ENCODE data around the gene SDC4. TPM values are rescaled to one million over a fixed set of nuclear protein-coding genes. Genes with fewer than 3 reads are reported as not detected.

Gene SDC4
- total and polyA plus RNA-seq, 9 of the 15 experiments (the other 6 are each of a cell fraction or from before 2014, with no cell fraction given) = 2.1 to 10.7 (median 6.3) TPM

GRCh38 chr20:45373353-45374100 lies 25.3 kb upstream of the SDC4 start (continued):
- TF ChIP-seq POLR2H (tag; IDR thresholded peaks at IDR 0.05; ENCODE audit: low read depth) (peak; percentile 3; the same call in 1 of the 2 replicates), TFAP4 (CRISPR knock-in tag; IDR thresholded peaks at IDR 0.05; ENCODE audit: borderline replicate concordance) (peak; percentile 89), JUND (IDR thresholded peaks at IDR 0.05; ENCODE audit: borderline replicate concordance, low read depth, low read length) (peak; percentile 72), JUND (tag; IDR thresholded peaks at IDR 0.05; ENCODE audit: borderline replicate concordance, low read depth, low read length) (peak; percentile 29; the same call in 1 of the 3 replicates), TAF7 (tag; IDR thresholded peaks at IDR 0.05) (peak; percentile 77), RAD21 (CRISPR knock-in tag; conservative IDR thresholded peaks at IDR 0.05 in 1 of 2, IDR thresholded peaks at IDR 0.05 in 1 of 2) (peak; percentile 87 to 92), MGA (IDR thresholded peaks at IDR 0.05) (peak; percentile 77), MXD1 (CRISPR knock-in tag; IDR thresholded peaks at IDR 0.05; ENCODE audit: borderline replicate concordance, poor library complexity, severe bottlenecking) (no peak), RCOR1 (IDR thresholded peaks at IDR 0.05; ENCODE audit: borderline replicate concordance in 1 of 2, low read depth in 2 of 2, low read length in 2 of 2) (peak in 1 of 2 experiments; percentile 47; a peak in 1 of 4 replicates), SIN3A (IDR thresholded peaks at IDR 0.05; ENCODE audit: borderline replicate concordance in 2 of 2, control insufficient read depth in 1 of 2, low read depth in 2 of 2, low read length in 2 of 2) (0 out of 4 replicates have a peak, but pooled peaks of 1 of the 2 experiments have one; percentile 29), POLR2A (conservative IDR thresholded peaks at IDR 0.05) (peak; percentile 64), ZFP36 (IDR thresholded peaks at IDR 0.05; ENCODE audit: low read depth, low read length, partially characterized antibody) (peak; percentile 24)

All from K562 (cell line).